ENCODE data around the gene ITCH.
"Not testable (repeated sequence)": the region's sequence is repeated elsewhere in the genome, so short reads cannot be mapped to it uniquely, and the experiment has no call there.

Gene ITCH

GRCh38 chr20:34331838-34332237 is 31.2 kb upstream of the ITCH start:
- Histone ChIP-seq H3K27ac (ENCODE audit: low read depth, low read length) (no peak overlapping the region), H3K9me3 (ENCODE audit: control insufficient read depth, insufficient read depth, low read depth, low read length) (no peaks in the 10 kb centered on the region), H3K36me3 (ENCODE audit: control insufficient read depth, insufficient read depth, low read length) (no peaks in the 10 kb centered on the region), H3K27me3 (ENCODE audit: control insufficient read depth, insufficient read depth, low read length) (no peaks in the 10 kb centered on the region), H3K9ac (ENCODE audit: low read length) (no peak overlapping the region), H3K4me3 (ENCODE audit: low read depth, low read length) (0 out of 2 replicates have a peak overlapping the region, but pooled peaks have one; percentile 23), H3K4me1 (ENCODE audit: control insufficient read depth, insufficient read depth, low read length) (peaks cover 9% of the 10 kb centered on the region)

GRCh38 chr20:34332262-34332920 is 30.7 kb upstream of the ITCH start:
- no peaks in the 10 kb centered on the region for H3K27me3 ChIP-seq (ENCODE audit: control insufficient read depth, insufficient read depth, low read length)
- H3K36me3 ChIP-seq (ENCODE audit: control insufficient read depth, insufficient read depth, low read length), result no peaks in the 10 kb centered on the region
- H3K9me3 ChIP-seq (ENCODE audit: control insufficient read depth, insufficient read depth, low read depth, low read length), result no peaks in the 10 kb centered on the region
- H3K4me1 ChIP-seq (ENCODE audit: control insufficient read depth, insufficient read depth, low read length), result peaks cover 9% of the 10 kb centered on the region
- H3K9ac ChIP-seq (ENCODE audit: low read length), result no peak overlapping the region
- H3K27ac ChIP-seq (ENCODE audit: low read depth, low read length), result no peak overlapping the region
- peak overlapping the region; percentile 23; the same call in 1 of the 2 replicates for H3K4me3 ChIP-seq (ENCODE audit: low read depth, low read length)

- Histone ChIP-seq H3K27me3 (ENCODE audit: control insufficient read depth, insufficient read depth, low read length) (no peaks in the 10 kb centered on the region), H3K9me3 (ENCODE audit: control insufficient read depth, insufficient read depth, low read depth, low read length) (no peaks in the 10 kb centered on the region), H3K9ac (ENCODE audit: low read length) (no peak overlapping the region), H3K36me3 (ENCODE audit: control insufficient read depth, insufficient read depth, low read length) (no peaks in the 10 kb centered on the region), H3K4me1 (ENCODE audit: control insufficient read depth, insufficient read depth, low read length) (peaks cover 9% of the 10 kb centered on the region), H3K4me3 (ENCODE audit: low read depth, low read length) (no peak overlapping the region), H3K27ac (ENCODE audit: low read depth, low read length) (no peak overlapping the region)
Measured at GRCh38 chr20:34333786-34334185, 29.3 kb upstream of the ITCH start.

GRCh38 chr20:34334654-34335407 is 28.2 kb upstream of the ITCH start:
- Histone ChIP-seq H3K27me3 (ENCODE audit: control insufficient read depth, insufficient read depth, low read length) (no peaks in the 10 kb centered on the region), H3K27ac (ENCODE audit: low read depth, low read length) (no peak overlapping the region), H3K36me3 (ENCODE audit: control insufficient read depth, insufficient read depth, low read length) (no peaks in the 10 kb centered on the region), H3K4me1 (ENCODE audit: control insufficient read depth, insufficient read depth, low read length) (peaks cover 9% of the 10 kb centered on the region), H3K9me3 (ENCODE audit: control insufficient read depth, insufficient read depth, low read depth, low read length) (no peaks in the 10 kb centered on the region), H3K4me3 (ENCODE audit: low read depth, low read length) (no peak overlapping the region), H3K9ac (ENCODE audit: low read length) (no peak overlapping the region)

GRCh38 chr20:34337544-34337943 is 25.5 kb upstream of the ITCH start:
- H3K4me3 ChIP-seq (ENCODE audit: low read depth, low read length), result no peak overlapping the region
- H3K27ac ChIP-seq (ENCODE audit: low read depth, low read length), result no peak overlapping the region
- H3K9me3 ChIP-seq (ENCODE audit: control insufficient read depth, insufficient read depth, low read depth, low read length), result no peaks in the 10 kb centered on the region
- no peak overlapping the region for H3K9ac ChIP-seq (ENCODE audit: low read length)
- H3K36me3 ChIP-seq (ENCODE audit: control insufficient read depth, insufficient read depth, low read length), result no peaks in the 10 kb centered on the region
- no peaks in the 10 kb centered on the region for H3K27me3 ChIP-seq (ENCODE audit: control insufficient read depth, insufficient read depth, low read length)
- peaks cover under 1% of the 10 kb centered on the region for H3K4me1 ChIP-seq (ENCODE audit: control insufficient read depth, insufficient read depth, low read length)

- H3K27me3 ChIP-seq (ENCODE audit: control insufficient read depth, insufficient read depth, low read length), result no peaks in the 10 kb centered on the region
- H3K27ac ChIP-seq (ENCODE audit: low read depth, low read length), result no peak overlapping the region
- no peaks in the 10 kb centered on the region for H3K36me3 ChIP-seq (ENCODE audit: control insufficient read depth, insufficient read depth, low read length)
- H3K9ac ChIP-seq (ENCODE audit: low read length), result no peak overlapping the region
- no peak overlapping the region for H3K4me3 ChIP-seq (ENCODE audit: low read depth, low read length)
- H3K4me1 ChIP-seq (ENCODE audit: control insufficient read depth, insufficient read depth, low read length), result no peaks in the 10 kb centered on the region
- H3K9me3 ChIP-seq (ENCODE audit: control insufficient read depth, insufficient read depth, low read depth, low read length), result no peaks in the 10 kb centered on the region
Measured at GRCh38 chr20:34337982-34338726, 24.9 kb upstream of the ITCH start.

GRCh38 chr20:34340726-34341125 is 22.3 kb upstream of the ITCH start:
- H3K9me3 ChIP-seq (ENCODE audit: control insufficient read depth, insufficient read depth, low read depth, low read length); H3K4me3 ChIP-seq (ENCODE audit: low read depth, low read length); H3K9ac ChIP-seq (ENCODE audit: low read length); H3K27ac ChIP-seq (ENCODE audit: low read depth, low read length); H3K4me1 ChIP-seq (ENCODE audit: control insufficient read depth, insufficient read depth, low read length); H3K27me3 ChIP-seq (ENCODE audit: control insufficient read depth, insufficient read depth, low read length); H3K36me3 ChIP-seq (ENCODE audit: control insufficient read depth, insufficient read depth, low read length): not testable (repeated sequence)

GRCh38 chr20:34341199-34341598 is 21.9 kb upstream of the ITCH start:
- not testable (repeated sequence) for H3K9ac ChIP-seq (ENCODE audit: low read length); H3K36me3 ChIP-seq (ENCODE audit: control insufficient read depth, insufficient read depth, low read length); H3K9me3 ChIP-seq (ENCODE audit: control insufficient read depth, insufficient read depth, low read depth, low read length); H3K4me1 ChIP-seq (ENCODE audit: control insufficient read depth, insufficient read depth, low read length); H3K27me3 ChIP-seq (ENCODE audit: control insufficient read depth, insufficient read depth, low read length); H3K27ac ChIP-seq (ENCODE audit: low read depth, low read length); H3K4me3 ChIP-seq (ENCODE audit: low read depth, low read length)

GRCh38 chr20:34343458-34344211 is 19.4 kb upstream of the ITCH start:
- H3K9ac ChIP-seq (ENCODE audit: low read length), result no peak overlapping the region
- peaks cover 5% of the 10 kb centered on the region; the same call in 1 of the 2 replicates for H3K4me1 ChIP-seq (ENCODE audit: control insufficient read depth, insufficient read depth, low read length)
- H3K36me3 ChIP-seq (ENCODE audit: control insufficient read depth, insufficient read depth, low read length), result no peaks in the 10 kb centered on the region
- H3K27me3 ChIP-seq (ENCODE audit: control insufficient read depth, insufficient read depth, low read length), result no peaks in the 10 kb centered on the region
- H3K27ac ChIP-seq (ENCODE audit: low read depth, low read length), result no peak overlapping the region
- no peak overlapping the region for H3K4me3 ChIP-seq (ENCODE audit: low read depth, low read length)
- no peaks in the 10 kb centered on the region for H3K9me3 ChIP-seq (ENCODE audit: control insufficient read depth, insufficient read depth, low read depth, low read length)

- no peaks in the 10 kb centered on the region for H3K9me3 ChIP-seq (ENCODE audit: control insufficient read depth, insufficient read depth, low read depth, low read length)
- no peaks in the 10 kb centered on the region for H3K36me3 ChIP-seq (ENCODE audit: control insufficient read depth, insufficient read depth, low read length)
- H3K4me1 ChIP-seq (ENCODE audit: control insufficient read depth, insufficient read depth, low read length), result peaks cover 5% of the 10 kb centered on the region; the same call in 1 of the 2 replicates
- no peak overlapping the region for H3K4me3 ChIP-seq (ENCODE audit: low read depth, low read length)
- H3K9ac ChIP-seq (ENCODE audit: low read length), result no peak overlapping the region
- no peak overlapping the region for H3K27ac ChIP-seq (ENCODE audit: low read depth, low read length)
- H3K27me3 ChIP-seq (ENCODE audit: control insufficient read depth, insufficient read depth, low read length), result no peaks in the 10 kb centered on the region
Measured at GRCh38 chr20:34344238-34344637, 18.8 kb upstream of the ITCH start.
